RCC 7860 (cell line): ENCODE data around the gene DEFB131A.
"Not testable (repeated sequence)": the region's sequence is repeated elsewhere in the genome, so short reads cannot be mapped to it uniquely, and the experiment has no call there.

Experiments used
- DNase-seq: peaks from one replicate; pipeline ENCODE4 v3.0.0-alpha.2; 2015; ENCODE audit warnings: low spot score
- FAIRE-seq: peaks from 2 replicates; lab custom pipeline; 2012; peaks lifted over from hg19 to GRCh38; lab: Jason Lieb, UNC

Gene DEFB131A

GRCh38 chr4:9444114-9444513 is at the start of gene DEFB131A:
Gene DEFB131A (plus strand): TSS chr4:9444414. CDS start chr4:9444534, 120 bp downstream.
- not testable (repeated sequence) for DNase-seq, FAIRE-seq

- not testable (repeated sequence) for DNase-seq, FAIRE-seq
Measured at GRCh38 chr4:9405774-9406173, 38.4 kb upstream of the DEFB131A start.

GRCh38 chr4:9406491-9406890 is 37.7 kb upstream of the DEFB131A start:
- not testable (repeated sequence) for FAIRE-seq, DNase-seq

- FAIRE-seq = no peak
- no peak for DNase-seq
Measured at GRCh38 chr4:9409793-9410192, 34.4 kb upstream of the DEFB131A start.

GRCh38 chr4:9421884-9422455 is 22.2 kb upstream of the DEFB131A start:
- not testable (repeated sequence) for DNase-seq, FAIRE-seq

- not testable (repeated sequence) for FAIRE-seq, DNase-seq
Measured at GRCh38 chr4:9425916-9426315, 18.3 kb upstream of the DEFB131A start.

GRCh38 chr4:9430061-9430460 is 14.2 kb upstream of the DEFB131A start:
- peak; percentile 60 for FAIRE-seq
- not testable (repeated sequence) for DNase-seq

- DNase-seq, FAIRE-seq: not testable (repeated sequence)
Measured at GRCh38 chr4:9433320-9433719, 10.9 kb upstream of the DEFB131A start.

- DNase-seq, FAIRE-seq: not testable (repeated sequence)
Measured at GRCh38 chr4:9436728-9437127, 7.5 kb upstream of the DEFB131A start.

- DNase-seq, FAIRE-seq: not testable (repeated sequence)
Measured at GRCh38 chr4:9442355-9442754, 1.9 kb upstream of the DEFB131A start.

- FAIRE-seq, DNase-seq: not testable (repeated sequence)
Measured at GRCh38 chr4:9444681-9445080, 467 bp downstream of the DEFB131A start.

GRCh38 chr4:9452251-9452650 is 8.0 kb downstream of the DEFB131A start:
- DNase-seq, FAIRE-seq: not testable (repeated sequence)

GRCh38 chr4:9454284-9454683 is 10.1 kb downstream of the DEFB131A start:
- not testable (repeated sequence) for FAIRE-seq, DNase-seq

GRCh38 chr4:9455046-9455445 is 10.8 kb downstream of the DEFB131A start:
- FAIRE-seq, DNase-seq: not testable (repeated sequence)

GRCh38 chr4:9479466-9479865 is 35.3 kb downstream of the DEFB131A start:
- not testable (repeated sequence) for FAIRE-seq, DNase-seq

- not testable (repeated sequence) for FAIRE-seq, DNase-seq
Measured at GRCh38 chr4:9480066-9480465, 35.9 kb downstream of the DEFB131A start.

GRCh38 chr4:9482871-9483270 is 38.7 kb downstream of the DEFB131A start:
- not testable (repeated sequence) for DNase-seq, FAIRE-seq

- not testable (repeated sequence) for FAIRE-seq, DNase-seq
Measured at GRCh38 chr4:9483682-9484081, 39.5 kb downstream of the DEFB131A start.

GRCh38 chr4:9486880-9487279 is 42.7 kb downstream of the DEFB131A start:
- not testable (repeated sequence) for FAIRE-seq, DNase-seq

GRCh38 chr4:9488796-9489195 is 44.6 kb downstream of the DEFB131A start:
- FAIRE-seq, DNase-seq: not testable (repeated sequence)

GRCh38 chr4:9490496-9490895 is 46.3 kb downstream of the DEFB131A start:
- not testable (repeated sequence) for DNase-seq, FAIRE-seq

- FAIRE-seq, DNase-seq: not testable (repeated sequence)
Measured at GRCh38 chr4:9490986-9491385, 46.8 kb downstream of the DEFB131A start.
